HepG2 (cell line): ENCODE measurements around the gene CECR2. TPM values are rescaled to one million over a fixed set of nuclear protein-coding genes. Genes with fewer than 3 reads are reported as not detected.

Experiments
- ATAC-seq: fragments of 200-7000 bp; cut with Tn5 transposase; 3 replicates; pipeline ENCODE4 v1.9.1; 2020; ENCODE audit warnings: mild to moderate bottlenecking, moderate library complexity
- BruUV-seq: library from RNA; stranded (reverse); fragments of 400-500 nt; replicated peaks from 2 replicates; lab custom pipeline; 2021; lab: Mats Ljungman, UMichigan
- CTCF ChIA-PET: fragments of 300-600 bp; formaldehyde crosslinking; extraction: SDS; loops from one replicate; lab custom pipeline; 2021; ENCODE audit warnings: low total read pairs, inconsistent platforms, low intra/inter-chr PET ratio; lab: Yijun Ruan, JAX
- POLR2A ChIA-PET: fragments of 350-600 bp; sonication (Branson Sonifier 250); formaldehyde crosslinking; loops from one replicate; lab custom pipeline; 2020; ENCODE audit warnings: antibody characterized with exemption, inconsistent platforms; lab: Yijun Ruan, JAX
- DNase-seq: peaks from one replicate; pipeline ENCODE4 v3.0.0-alpha.2; 2015; ENCODE audit warnings: low spot score
- FAIRE-seq: peaks from 3 replicates; lab custom pipeline; 2011; peaks lifted over from hg19 to GRCh38; lab: Jason Lieb, UNC
- H2AFZ ChIP-seq: one replicate; pipeline ENCODE4 v1.6.1; 2011; ENCODE audit warnings: low read length, inconsistent platforms
- H3K27ac ChIP-seq: fragments of 300-600 bp; 3 replicates; pipeline ENCODE4 v1.8.0; 2011; ENCODE audit warnings: mixed run types, mild to moderate bottlenecking, mixed read lengths, low read length, inconsistent platforms; ENCODE audit not compliant: insufficient read depth; ENCODE audit errors: extremely low read length
- H3K27me3 ChIP-seq, 2 experiments: fragments of 200-600 bp in 1 of 2; 2 replicates in 1 of 2; 3 replicates in 1 of 2; pipeline versions ENCODE4 v1.6.0 to v1.8.0; 2011; ENCODE audit warnings: low read length in 2 of 2, mild to moderate bottlenecking in 2 of 2, moderate library complexity in 2 of 2, inconsistent platforms in 1 of 2; ENCODE audit not compliant: insufficient read depth in 2 of 2, control insufficient read depth in 1 of 2
- H3K36me3 ChIP-seq, 2 experiments: fragments of 200-600 bp in 1 of 2; replicated peaks in 1 of 2; 2 replicates in 1 of 2; 3 replicates in 1 of 2; pipeline versions ENCODE4 v1.5.1 to v1.8.0; 2011; ENCODE audit warnings: low read length in 2 of 2, inconsistent platforms in 1 of 2; ENCODE audit not compliant: insufficient read depth in 2 of 2, control insufficient read depth in 1 of 2
- H3K4me1 ChIP-seq: 2 replicates; pipeline ENCODE4 v1.5.1; 2012; ENCODE audit warnings: low read length, inconsistent platforms; ENCODE audit not compliant: insufficient read depth
- H3K4me2 ChIP-seq: 2 replicates; pipeline ENCODE4 v1.6.0; 2011; ENCODE audit warnings: low read depth, low read length, inconsistent platforms
- H3K4me3 ChIP-seq, 3 experiments: fragments of 200-600 bp in 1 of 3; sonication (generic), shearing (Covaris generic) in 1 of 3; replicated peaks in 1 of 3; 2 replicates each; pipeline ENCODE4 v1.5.1; 2011 to 2016; ENCODE audit warnings: low read length in 3 of 3, inconsistent platforms in 2 of 3, low read depth in 2 of 3, mild to moderate bottlenecking in 2 of 3, control low read depth in 1 of 3, mixed read lengths in 1 of 3; ENCODE audit not compliant: insufficient read depth in 1 of 3
- H3K79me2 ChIP-seq: one replicate; pipeline ENCODE4 v1.6.1; 2011; ENCODE audit warnings: low read length, inconsistent platforms; ENCODE audit not compliant: insufficient read depth
- H3K9ac ChIP-seq: 2 replicates; pipeline ENCODE4 v1.6.0; 2011; ENCODE audit warnings: mild to moderate bottlenecking, low read depth, low read length, inconsistent platforms; ENCODE audit not compliant: insufficient read depth
- H3K9me3 ChIP-seq: 2 replicates; pipeline ENCODE4 v1.5.1; 2012; ENCODE audit warnings: mild to moderate bottlenecking, low read length
- H4K20me1 ChIP-seq: 2 replicates; pipeline ENCODE4 v1.6.0; 2011; ENCODE audit warnings: inconsistent platforms, mild to moderate bottlenecking, low read length, moderate library complexity; ENCODE audit not compliant: insufficient read depth
- HOXA5 ChIP-seq: sonication (generic); formaldehyde crosslinking; IDR thresholded peaks from 2 replicates; pipeline ENCODE4 v1.4.0; 2020; ENCODE audit warnings: missing genetic modification reagents
- KDM2A ChIP-seq: sonication (generic); formaldehyde crosslinking; IDR thresholded peaks from 2 replicates; pipeline ENCODE4 v1.4.0; 2020; ENCODE audit warnings: low read depth, missing genetic modification reagents, borderline replicate concordance
- RFXANK ChIP-seq: IDR thresholded peaks from 2 replicates; pipeline ENCODE4 v1.6.1; 2016
- SALL1 ChIP-seq: sonication (generic); formaldehyde crosslinking; IDR thresholded peaks from 2 replicates; pipeline ENCODE4 v1.8.0; 2022; ENCODE audit warnings: mild to moderate bottlenecking, missing genetic modification reagents
- SMAD1 ChIP-seq: sonication (generic); formaldehyde crosslinking; IDR thresholded peaks from 2 replicates; pipeline ENCODE4 v1.4.0; 2020; ENCODE audit warnings: missing genetic modification reagents, low read depth, mild to moderate bottlenecking, borderline replicate concordance
- ZBTB42 ChIP-seq: sonication (generic); formaldehyde crosslinking; IDR thresholded peaks from 2 replicates; pipeline ENCODE4 v1.5.0; 2020; ENCODE audit warnings: mild to moderate bottlenecking, missing genetic modification reagents
- ZNF260 ChIP-seq: sonication (generic); formaldehyde crosslinking; IDR thresholded peaks from 2 replicates; pipeline ENCODE4 v1.4.0; 2020; ENCODE audit warnings: missing genetic modification reagents, low read depth, mild to moderate bottlenecking, borderline replicate concordance
- ZNF598 ChIP-seq: sonication (generic); formaldehyde crosslinking; IDR thresholded peaks from 2 replicates; pipeline ENCODE4 v1.5.1; 2020; ENCODE audit warnings: mild to moderate bottlenecking, missing genetic modification reagents, borderline replicate concordance
- ZNF672 ChIP-seq: sonication (generic); formaldehyde crosslinking; IDR thresholded peaks from 2 replicates; pipeline ENCODE4 v1.8.1; 2022; ENCODE audit warnings: missing genetic modification reagents
- ZSCAN12 ChIP-seq: sonication (generic); formaldehyde crosslinking; IDR thresholded peaks from 2 replicates; pipeline ENCODE4 v1.9.0; 2021; ENCODE audit warnings: mild to moderate bottlenecking, missing genetic modification reagents
- WGBS: methylation state at CpG from one replicate; pipeline ENCODE4 v1.1.6; 2017; ENCODE audit warnings: low lambda C conversion rate; 5-methylcytosine and 5-hydroxymethylcytosine counted together
- in situ Hi-C: cut with HindIII; loops from 2 replicates; pipeline ENCODE4 v1.10.0; 2017; ENCODE audit warnings: low pct_unique_long_range_greater_than_20kb; ENCODE audit not compliant: extremely low pct_ligation_motif_present
- intact Hi-C: fragments of 100-400 bp; cut with micrococcal nuclease; formaldehyde crosslinking; loops from one replicate; pipeline ENCODE4 v1.10.0; 2022; ENCODE audit not compliant: unreplicated experiment
- polyA plus RNA-seq, 8 experiments: library from polyadenylated mRNA; depleted of rRNA in 3 of 8; stranded (reverse) in 7 of 8; unstranded in 1 of 8; fragments of >200 nt; fragmentation: Illumina TruSeq in 4 of 8; extraction: Trizol in 4 of 8; gene quantifications; 2 replicates each; pipeline versions ENCODE4 v1.2.1 to v1.2.3, GENCODE V29; 2011 to 2016; ENCODE audit warnings: low read depth in 4 of 8, missing spikeins in 1 of 8, mixed read lengths in 1 of 8; ENCODE audit not compliant: insufficient read depth in 1 of 8
- total RNA-seq, 5 experiments: library from RNA; depleted of rRNA; stranded (reverse); fragments of >200 nt; fragmentation: Illumina TruSeq; extraction: Trizol; gene quantifications; 2 replicates each; pipeline ENCODE4 v1.2.3, GENCODE V29; 2016; ENCODE audit warnings: low read depth in 1 of 5
- TF ChIP-seq, protein P1 (sequence below): sonication (generic); formaldehyde crosslinking; conservative IDR thresholded peaks from 2 replicates; pipeline ENCODE4 v1.5.0; 2020; ENCODE audit warnings: missing genetic modification reagents
- TF ChIP-seq, protein P2 (sequence below): sonication (generic); formaldehyde crosslinking; IDR thresholded peaks from 2 replicates; pipeline ENCODE4 v1.5.0; 2020; ENCODE audit warnings: missing genetic modification reagents
- TF ChIP-seq, protein P3 (sequence below): sonication (generic); formaldehyde crosslinking; IDR thresholded peaks from 2 replicates; pipeline ENCODE4 v1.4.0; 2020; ENCODE audit warnings: mild to moderate bottlenecking, missing genetic modification reagents
- TF ChIP-seq, protein P4 (sequence below): IDR thresholded peaks from 2 replicates; pipeline ENCODE4 v1.6.1; 2016
- TF ChIP-seq, protein P5 (sequence below): IDR thresholded peaks from 2 replicates; pipeline ENCODE4 v1.6.1; 2016; ENCODE audit warnings: missing biosample characterization, missing genetic modification reagents, low read depth

Gene CECR2
- total and polyA plus RNA-seq, 2 of the 13 experiments (the other 11 are each of a cell fraction or from before 2014, with no cell fraction given): not detected

DNA sequence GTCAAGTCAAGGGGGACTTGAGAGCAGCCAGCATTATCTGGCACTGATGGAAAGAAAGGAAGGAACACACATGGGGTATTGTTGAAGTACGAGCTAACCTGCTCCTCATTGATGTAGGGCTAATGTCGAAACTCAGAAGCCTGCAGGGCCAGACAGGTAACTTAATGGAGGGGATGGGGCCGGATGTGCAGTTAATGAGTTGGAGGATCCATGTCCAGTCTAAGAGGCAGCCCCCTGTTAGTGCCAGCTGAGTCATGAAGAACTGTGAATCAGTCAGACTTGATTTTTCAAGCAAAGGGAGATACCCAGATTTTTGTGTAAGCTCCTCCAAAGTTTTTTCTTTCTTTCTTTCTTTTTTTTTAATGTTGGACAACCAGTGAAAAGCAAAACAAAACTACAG lies 65.6 kb downstream of the CECR2 start:
- no peak overlapping the region for H3K4me2 ChIP-seq
- no peaks in the 10 kb centered on the region for H3K9me3 ChIP-seq
- no peak overlapping the region for H3K9ac ChIP-seq
- in situ Hi-C loops (no loop called here), intact Hi-C loops (no loop called here)
- no peak overlapping the region for H2AFZ ChIP-seq
- H4K20me1 ChIP-seq: no peaks in the 10 kb centered on the region
- ChIA-PET POLR2A (no interaction called here), CTCF (no interaction called here)
- no peak overlapping the region for H3K27ac ChIP-seq
- no peaks in the 10 kb centered on the region for H3K36me3 ChIP-seq
- no peaks in the 10 kb centered on the region for H3K79me2 ChIP-seq
- TF ChIP-seq SMAD1: no peak
- TF ChIP-seq KDM2A (CRISPR knock-in tag): no peak
- TF ChIP-seq, protein P1, sequence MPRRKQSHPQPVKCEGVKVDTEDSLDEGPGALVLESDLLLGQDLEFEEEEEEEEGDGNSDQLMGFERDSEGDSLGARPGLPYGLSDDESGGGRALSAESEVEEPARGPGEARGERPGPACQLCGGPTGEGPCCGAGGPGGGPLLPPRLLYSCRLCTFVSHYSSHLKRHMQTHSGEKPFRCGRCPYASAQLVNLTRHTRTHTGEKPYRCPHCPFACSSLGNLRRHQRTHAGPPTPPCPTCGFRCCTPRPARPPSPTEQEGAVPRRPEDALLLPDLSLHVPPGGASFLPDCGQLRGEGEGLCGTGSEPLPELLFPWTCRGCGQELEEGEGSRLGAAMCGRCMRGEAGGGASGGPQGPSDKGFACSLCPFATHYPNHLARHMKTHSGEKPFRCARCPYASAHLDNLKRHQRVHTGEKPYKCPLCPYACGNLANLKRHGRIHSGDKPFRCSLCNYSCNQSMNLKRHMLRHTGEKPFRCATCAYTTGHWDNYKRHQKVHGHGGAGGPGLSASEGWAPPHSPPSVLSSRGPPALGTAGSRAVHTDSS (CRISPR knock-in tag): no peak
- no peak for TF ChIP-seq ZBTB42
- TF ChIP-seq, protein P2, sequence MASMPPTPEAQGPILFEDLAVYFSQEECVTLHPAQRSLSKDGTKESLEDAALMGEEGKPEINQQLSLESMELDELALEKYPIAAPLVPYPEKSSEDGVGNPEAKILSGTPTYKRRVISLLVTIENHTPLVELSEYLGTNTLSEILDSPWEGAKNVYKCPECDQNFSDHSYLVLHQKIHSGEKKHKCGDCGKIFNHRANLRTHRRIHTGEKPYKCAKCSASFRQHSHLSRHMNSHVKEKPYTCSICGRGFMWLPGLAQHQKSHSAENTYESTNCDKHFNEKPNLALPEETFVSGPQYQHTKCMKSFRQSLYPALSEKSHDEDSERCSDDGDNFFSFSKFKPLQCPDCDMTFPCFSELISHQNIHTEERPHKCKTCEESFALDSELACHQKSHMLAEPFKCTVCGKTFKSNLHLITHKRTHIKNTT: no peak
- TF ChIP-seq RFXANK (CRISPR knock-in tag): no peak
- TF ChIP-seq ZNF672: no peak
- TF ChIP-seq, protein P3, sequence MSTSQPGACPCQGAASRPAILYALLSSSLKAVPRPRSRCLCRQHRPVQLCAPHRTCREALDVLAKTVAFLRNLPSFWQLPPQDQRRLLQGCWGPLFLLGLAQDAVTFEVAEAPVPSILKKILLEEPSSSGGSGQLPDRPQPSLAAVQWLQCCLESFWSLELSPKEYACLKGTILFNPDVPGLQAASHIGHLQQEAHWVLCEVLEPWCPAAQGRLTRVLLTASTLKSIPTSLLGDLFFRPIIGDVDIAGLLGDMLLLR (CRISPR knock-in tag): no peak
- TF ChIP-seq, protein P4, sequence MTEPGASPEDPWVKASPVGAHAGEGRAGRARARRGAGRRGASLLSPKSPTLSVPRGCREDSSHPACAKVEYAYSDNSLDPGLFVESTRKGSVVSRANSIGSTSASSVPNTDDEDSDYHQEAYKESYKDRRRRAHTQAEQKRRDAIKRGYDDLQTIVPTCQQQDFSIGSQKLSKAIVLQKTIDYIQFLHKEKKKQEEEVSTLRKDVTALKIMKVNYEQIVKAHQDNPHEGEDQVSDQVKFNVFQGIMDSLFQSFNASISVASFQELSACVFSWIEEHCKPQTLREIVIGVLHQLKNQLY (CRISPR knock-in tag): no peak
- TF ChIP-seq, protein P5, sequence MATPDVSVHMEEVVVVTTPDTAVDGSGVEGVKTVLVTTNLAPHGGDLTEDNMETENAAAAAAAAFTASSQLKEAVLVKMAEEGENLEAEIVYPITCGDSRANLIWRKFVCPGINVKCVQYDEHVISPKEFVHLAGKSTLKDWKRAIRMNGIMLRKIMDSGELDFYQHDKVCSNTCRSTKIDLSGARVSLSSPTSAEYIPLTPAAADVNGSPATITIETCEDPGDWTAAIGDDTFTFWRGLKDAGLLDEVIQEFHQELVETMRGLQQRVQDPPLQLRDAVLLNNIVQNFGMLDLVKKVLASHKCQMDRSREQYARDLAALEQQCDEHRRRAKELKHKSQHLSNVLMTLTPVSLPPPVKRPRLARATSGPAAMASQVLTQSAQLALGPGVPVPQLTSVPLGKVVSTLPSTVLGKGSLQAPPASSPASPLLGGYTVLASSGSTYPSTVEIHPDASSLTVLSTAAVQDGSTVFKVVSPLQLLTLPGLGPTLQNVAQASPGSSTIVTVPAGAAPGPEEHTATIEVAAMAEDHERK: no peak
- no peak for TF ChIP-seq SALL1
- TF ChIP-seq ZNF598: no peak
- no peak for TF ChIP-seq ZSCAN12 (CRISPR knock-in tag)
- no peak for TF ChIP-seq HOXA5
- no peak for TF ChIP-seq ZNF260 (CRISPR knock-in tag)
- H3K27me3 ChIP-seq: peaks cover 0 to 13% of the 10 kb centered on the region in 2 experiments; a peak in 3 of 5 replicates
- no TSS peak for BruUV-seq
- DNase-seq: no peak
- no peak for ATAC-seq
- no peaks in the 10 kb centered on the region for H3K4me1 ChIP-seq
- no peak overlapping the region for H3K4me3 ChIP-seq
- 0% methylated on average over 3 of the region's 3 CpGs for WGBS
- FAIRE-seq: no peak
